ENCODE data around the gene INO80C. TPM values are rescaled to one million over a fixed set of nuclear protein-coding genes. Genes with fewer than 3 reads are reported as not detected.

Gene INO80C
- total RNA-seq, 1 donor from 2014 or later = 11.3 TPM

Small RNA genes lying within 50 kb of the gene (small RNA-seq; reads per million reads assigned to genes)
- gene AC007998.5 (ENCODE audit: low replicate concordance) = not detected

Other genes with a start within 250 kb of the INO80C start
- gene ZSCAN30, start 207.7 kb downstream of the INO80C start, total RNA-seq = 15.5 TPM
- 66.6 TPM for gene ZNF24, start 153.5 kb downstream of the INO80C start, total RNA-seq
- gene ZNF396, start 120.6 kb downstream of the INO80C start, total RNA-seq = 3.2 TPM
- 47.7 TPM for gene GALNT1, start 83.8 kb upstream of the INO80C start, total RNA-seq